ENCODE measurements around the gene HPCAL4. TPM values are rescaled to one million over a fixed set of nuclear protein-coding genes. Genes with fewer than 3 reads are reported as not detected.

HPCAL4 gene
- polyA plus RNA-seq, 2 of the 4 experiments (the other 2 are of a cell fraction), result 0.09 to 0.14 TPM

GRCh38 chr1:39685071-39685470 lies 6.2 kb downstream of the HPCAL4 start:
- DNase-seq (ENCODE audit: low read depth in 1 of 2, low spot score in 1 of 2), result no peak
- no peak for FAIRE-seq
- Histone ChIP-seq H3K4me2 (no peak overlapping the region), H3K4me1 (no peaks in the 10 kb centered on the region), H3K9me3 (no peaks in the 10 kb centered on the region), H3K27ac (no peak overlapping the region), H3K4me3 (no peak overlapping the region)
- WGBS (ENCODE audit: missing lambda C conversion rate), result 55% methylated on average over 3 of the region's 3 CpGs
- CTCF ChIA-PET, result interaction anchor here (2.2 kb wide), 1 partner anchor 14 kb away, joined by 8 read pairs; the partner anchor contains the start of gene NT5C1A
- POLR2A ChIA-PET, result no interaction called here
- ATAC-seq, result no peak
- TF ChIP-seq JUNB (IDR thresholded peaks at IDR 0.05), result no peak
- TF ChIP-seq RARB (CRISPR knock-in tag; IDR thresholded peaks at IDR 0.05), result no peak
- no peak for TF ChIP-seq EHF (CRISPR knock-in tag; IDR thresholded peaks at IDR 0.05)
- no peak for TF ChIP-seq RFX5 (IDR thresholded peaks at IDR 0.05)
- no peak for TF ChIP-seq POLR2AphosphoS2 (conservative IDR thresholded peaks at IDR 0.05; ENCODE audit: low read length)

- ATAC-seq (no peak), DNase-seq (ENCODE audit: low read depth in 1 of 2, low spot score in 1 of 2) (no peak), FAIRE-seq (no peak)
- ChIA-PET POLR2A (no interaction called here), CTCF (interaction anchor here (2.2 kb wide), 1 partner anchor 13 kb away, joined by 8 read pairs; the partner anchor contains the start of gene NT5C1A)
- TF ChIP-seq ESRRA (IDR thresholded peaks at IDR 0.05; ENCODE audit: borderline replicate concordance, low read length) (no peak), MAX (IDR thresholded peaks at IDR 0.05) (no peak), JUNB (IDR thresholded peaks at IDR 0.05) (no peak), CHD4 (IDR thresholded peaks at IDR 0.05; ENCODE audit: borderline replicate concordance) (no peak), RAD21 (conservative IDR thresholded peaks at IDR 0.05 in 1 of 2, IDR thresholded peaks at IDR 0.05 in 1 of 2) (no peak), HOXB5 (CRISPR knock-in tag; IDR thresholded peaks at IDR 0.05) (no peak), CBX8 (IDR thresholded peaks at IDR 0.05) (no peak), REST (IDR thresholded peaks at IDR 0.05) (no peak), KDM5A (IDR thresholded peaks at IDR 0.05) (no peak), EP300 (IDR thresholded peaks at IDR 0.05) (no peak), PHF8 (IDR thresholded peaks at IDR 0.05; ENCODE audit: borderline replicate concordance, low read depth) (no peak), TP53 (CRISPR knock-in tag; IDR thresholded peaks at IDR 0.05) (no peak)
- H3K27ac ChIP-seq, result no peak overlapping the region
- no peak overlapping the region for H3K4me3 ChIP-seq
- H3K9me3 ChIP-seq, result no peaks in the 10 kb centered on the region
- H3K4me2 ChIP-seq, result no peak overlapping the region
- WGBS (ENCODE audit: missing lambda C conversion rate), result 43% methylated on average over 4 of the region's 13 CpGs
- no peaks in the 10 kb centered on the region for H3K4me1 ChIP-seq
Observed at GRCh38 chr1:39684313-39684664, 6.9 kb downstream of the HPCAL4 start.

- TF ChIP-seq ZNF302 (CRISPR knock-in tag; IDR thresholded peaks at IDR 0.05) (no peak), RNF2 (IDR thresholded peaks at IDR 0.05; ENCODE audit: borderline replicate concordance, low read depth) (no peak), GATA3 (IDR thresholded peaks at IDR 0.05; ENCODE audit: borderline replicate concordance) (no peak), MYC (IDR thresholded peaks at IDR 0.05; ENCODE audit: borderline replicate concordance, low read length) (no peak), CBX8 (IDR thresholded peaks at IDR 0.05) (no peak), HEYL (CRISPR knock-in tag; IDR thresholded peaks at IDR 0.05) (no peak), HMGXB4 (CRISPR knock-in tag; IDR thresholded peaks at IDR 0.05; ENCODE audit: borderline replicate concordance) (no peak), NFE2L2 (conservative IDR thresholded peaks at IDR 0.05; ENCODE audit: low read length) (no peak), CEBPB (IDR thresholded peaks at IDR 0.05) (no peak)
- ChIA-PET CTCF (interaction anchor here (0.6 to 2.2 kb wide), 2 partner anchors 12 to 751 kb away, joined by 3 to 8 read pairs; partner anchors contain the start of gene NT5C1A), POLR2A (no interaction called here)
- DNase-seq (ENCODE audit: low read depth in 1 of 2, low spot score in 1 of 2) (no peak), FAIRE-seq (no peak), ATAC-seq (no peak)
- Histone ChIP-seq H3K4me3 (no peak overlapping the region), H3K4me2 (no peak overlapping the region), H3K9me3 (no peaks in the 10 kb centered on the region), H3K4me1 (no peaks in the 10 kb centered on the region), H3K27ac (no peak overlapping the region)
- 83% methylated on average over 42 of the region's 62 CpGs for WGBS (ENCODE audit: missing lambda C conversion rate)
Observed at GRCh38 chr1:39683591-39684312, 7.5 kb downstream of the HPCAL4 start.
